Measurements from ENCODE around the gene RPS26. TPM values are rescaled to one million over a fixed set of nuclear protein-coding genes. Genes with fewer than 3 reads are reported as not detected.

RPS26 gene
- total RNA-seq, 6 experiments from 2014 or later: 40.7 to 151 (median 52.1) TPM

- Mint-ChIP-seq H3K9me3 (no peaks in the 10 kb centered on the region), H3K4me1 (ENCODE audit: low read depth) (peaks cover 19% of the 10 kb centered on the region), H3K27ac (no peak overlapping the region), H3K36me3 (ENCODE audit: low read depth) (no peaks in the 10 kb centered on the region), H3K27me3 (ENCODE audit: insufficient read depth) (peaks cover 1% of the 10 kb centered on the region; the same call in 1 of the 2 replicates), H3K4me3 (no peak overlapping the region)
- TF ChIP-seq CTCF (IDR thresholded peaks at IDR 0.05): no peak
- DNase-seq: no peak
These were observed 31.6 kb upstream of the RPS26 start for GRCh38 chr12:56010111-56010570.

- Mint-ChIP-seq H3K27me3 (ENCODE audit: insufficient read depth) (peaks cover 1% of the 10 kb centered on the region; the same call in 1 of the 2 replicates), H3K4me1 (ENCODE audit: low read depth) (peaks cover 19% of the 10 kb centered on the region), H3K4me3 (no peak overlapping the region), H3K36me3 (ENCODE audit: low read depth) (no peaks in the 10 kb centered on the region), H3K27ac (no peak overlapping the region), H3K9me3 (no peaks in the 10 kb centered on the region)
- no peak for TF ChIP-seq CTCF (IDR thresholded peaks at IDR 0.05)
- DNase-seq: no peak
These were observed 30.1 kb upstream of the RPS26 start for GRCh38 chr12:56011509-56012090.

DNA sequence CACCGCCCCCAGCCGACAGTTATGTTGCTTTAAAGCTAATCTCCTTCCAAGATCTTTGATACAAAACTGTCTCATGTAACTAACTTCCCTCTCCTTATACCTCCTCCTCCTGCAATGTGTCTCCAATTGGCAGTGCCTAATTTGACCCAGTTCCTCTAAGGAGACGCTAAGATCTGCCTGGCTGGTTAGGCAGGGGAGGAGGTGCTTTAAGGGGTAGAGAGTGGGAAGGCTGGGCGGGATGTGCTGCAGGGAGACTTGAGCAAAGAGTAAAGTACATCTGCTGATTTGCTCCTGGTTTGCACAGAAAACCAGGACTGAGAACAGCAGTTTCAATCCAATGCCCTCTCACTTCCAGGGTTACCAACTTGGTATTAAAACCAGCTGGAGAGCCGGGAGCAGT is 28.2 kb upstream of the RPS26 start:
- DNase-seq: no peak
- Mint-ChIP-seq H3K36me3 (ENCODE audit: low read depth) (no peaks in the 10 kb centered on the region), H3K4me1 (ENCODE audit: low read depth) (0 out of 2 replicates have a peak, but pooled peaks cover 6% of the 10 kb centered on the region), H3K4me3 (no peak overlapping the region), H3K27me3 (ENCODE audit: insufficient read depth) (no peaks in the 10 kb centered on the region), H3K27ac (no peak overlapping the region), H3K9me3 (no peaks in the 10 kb centered on the region)
- no peak for TF ChIP-seq CTCF (IDR thresholded peaks at IDR 0.05)

GRCh38 chr12:56014205-56014604 is 27.5 kb upstream of the RPS26 start:
- H3K36me3 Mint-ChIP-seq (ENCODE audit: low read depth): no peaks in the 10 kb centered on the region
- 0 out of 2 replicates have a peak, but pooled peaks cover under 1% of the 10 kb centered on the region for H3K4me1 Mint-ChIP-seq (ENCODE audit: low read depth)
- no peaks in the 10 kb centered on the region for H3K9me3 Mint-ChIP-seq

GRCh38 chr12:56017181-56017580 is 24.5 kb upstream of the RPS26 start:
- Mint-ChIP-seq H3K27me3 (ENCODE audit: insufficient read depth) (no peaks in the 10 kb centered on the region), H3K27ac (no peak overlapping the region), H3K4me3 (no peak overlapping the region), H3K4me1 (ENCODE audit: low read depth) (peaks cover 10% of the 10 kb centered on the region; the same call in 1 of the 2 replicates), H3K36me3 (ENCODE audit: low read depth) (no peaks in the 10 kb centered on the region), H3K9me3 (no peaks in the 10 kb centered on the region)
- DNase-seq: no peak
- no peak for TF ChIP-seq CTCF (IDR thresholded peaks at IDR 0.05)

More at GRCh38 chr12:56014205-56014604, 27.5 kb upstream of the RPS26 start:
- TF ChIP-seq CTCF (IDR thresholded peaks at IDR 0.05): no peak
- no peak overlapping the region for H3K4me3 Mint-ChIP-seq
- no peaks in the 10 kb centered on the region for H3K27me3 Mint-ChIP-seq (ENCODE audit: insufficient read depth)
- DNase-seq: no peak
- H3K27ac Mint-ChIP-seq: no peak overlapping the region
